HCT116 (cell line): ENCODE data around the gene UCN. TPM values are rescaled to one million over a fixed set of nuclear protein-coding genes. Genes with fewer than 3 reads are reported as not detected.

ENCODE experiments used
- ATAC-seq: fragments of 200-7000 bp; cut with Tn5 transposase; 2 replicates; pipeline ENCODE4 v1.9.1; 2020; ENCODE audit warnings: mild to moderate bottlenecking, moderate library complexity
- BruUV-seq: library from RNA; stranded (reverse); fragments of 400-500 nt; replicated peaks from 2 replicates; lab custom pipeline; 2021; lab: Mats Ljungman, UMichigan
- CTCF ChIA-PET: fragments of 300-600 bp; sonication (Branson Sonifier 250); formaldehyde crosslinking; loops from one replicate; lab custom pipeline; 2021; ENCODE audit warnings: antibody characterized with exemption; lab: Charles Lee
- POLR2A ChIA-PET: fragments of 300-600, 350-600 bp; sonication (Branson Sonifier 250); formaldehyde crosslinking; loops from one replicate; lab custom pipeline; 2021; ENCODE audit warnings: antibody characterized with exemption; lab: Charles Lee
- RAD21 ChIA-PET, 2 experiments: fragments of 300-600 bp; sonication (Branson Sonifier 250); formaldehyde crosslinking; loops; one replicate each; lab custom pipeline; 2023; ENCODE audit warnings: low total read pairs in 2 of 2; ENCODE audit not compliant: uncharacterized antibody in 2 of 2, unreplicated experiment in 2 of 2, low non-redundant PET in 1 of 2; lab: Charles Lee
- DNase-seq: peaks from one replicate; pipeline ENCODE4 v3.0.0-alpha.2; 2010; ENCODE audit warnings: low read depth, low spot score
- H2AFZ ChIP-seq: fragments of 200-600 bp; shearing (Covaris generic), sonication (generic); 2 replicates; pipeline ENCODE4 v1.6.1; 2017; ENCODE audit warnings: low read depth, mixed run types, mixed read lengths, antibody characterized with exemption, low read length; ENCODE audit not compliant: poor library complexity, severe bottlenecking
- H3K27ac ChIP-seq: 2 replicates; pipeline ENCODE4 v1.5.1; 2012; ENCODE audit warnings: low read depth, low read length
- H3K27me3 ChIP-seq: fragments of 200-600 bp; sonication (generic); 2 replicates; pipeline ENCODE4 v1.6.1; 2016; ENCODE audit warnings: mixed run types, low read length, mixed read lengths; ENCODE audit not compliant: insufficient read depth
- H3K36me3 ChIP-seq, 2 experiments: fragments of 200-500 bp in 1 of 2; fragments of 200-600 bp in 1 of 2; sonication (Bioruptor generic) in 1 of 2; sonication (generic) in 1 of 2; 2 replicates each; pipeline versions ENCODE4 v1.5.1 to v1.6.1; 2014 to 2016; ENCODE audit warnings: low read length in 2 of 2, inconsistent platforms in 1 of 2, mixed read lengths in 1 of 2, mixed run types in 1 of 2; ENCODE audit not compliant: insufficient read depth in 2 of 2, control insufficient read depth in 1 of 2
- H3K4me1 ChIP-seq, 2 experiments: fragments of 200-600 bp in 1 of 2; sonication (generic) in 1 of 2; 2 replicates each; pipeline versions ENCODE4 v1.5.1 to v1.6.1; 2012 to 2017; ENCODE audit warnings: low read length in 2 of 2, inconsistent platforms in 1 of 2, mild to moderate bottlenecking in 1 of 2, mixed read lengths in 1 of 2, mixed run types in 1 of 2, moderate library complexity in 1 of 2; ENCODE audit not compliant: insufficient read depth in 2 of 2, control insufficient read depth in 1 of 2
- H3K4me2 ChIP-seq: fragments of 200-600 bp; sonication (generic); 2 replicates; pipeline ENCODE4 v1.6.1; 2017; ENCODE audit warnings: mixed run types, low read length, mixed read lengths
- H3K4me3 ChIP-seq, 2 experiments: fragments of 200-600 bp in 1 of 2; sonication (generic) in 1 of 2; replicated peaks in 1 of 2; 2 replicates each; pipeline ENCODE4 v1.5.1; 2011 to 2016; ENCODE audit warnings: low read length in 2 of 2, control low read depth in 1 of 2, low read depth in 1 of 2, mild to moderate bottlenecking in 1 of 2, mixed read lengths in 1 of 2, mixed run types in 1 of 2
- H3K79me2 ChIP-seq: fragments of 200-600 bp; sonication (generic); 2 replicates; pipeline ENCODE4 v1.6.1; 2017; ENCODE audit warnings: mild to moderate bottlenecking, mixed run types, low read length, moderate library complexity, mixed read lengths; ENCODE audit not compliant: insufficient read depth
- H3K9ac ChIP-seq: fragments of 200-600 bp; sonication (generic); 2 replicates; pipeline ENCODE4 v1.6.1; 2016; ENCODE audit warnings: low read length, mixed read lengths
- H3K9me2 ChIP-seq: fragments of 200-600 bp; sonication (generic), shearing (Covaris generic); 2 replicates; pipeline ENCODE4 v1.6.1; 2017; ENCODE audit warnings: mixed run types, mild to moderate bottlenecking, moderate library complexity; ENCODE audit not compliant: insufficient read depth
- H3K9me3 ChIP-seq, 2 experiments: fragments of 200-500 bp in 1 of 2; fragments of 200-600 bp in 1 of 2; sonication (Bioruptor generic) in 1 of 2; sonication (generic) in 1 of 2; 2 replicates each; pipeline ENCODE4 v1.6.1; 2014 to 2017; ENCODE audit warnings: low read length in 2 of 2, mixed read lengths in 2 of 2, inconsistent platforms in 1 of 2, low read depth in 1 of 2, mild to moderate bottlenecking in 1 of 2, mixed run types in 1 of 2, moderate library complexity in 1 of 2; ENCODE audit not compliant: control insufficient read depth in 1 of 2, insufficient read depth in 1 of 2
- H4K20me1 ChIP-seq: fragments of 200-600 bp; sonication (generic), shearing (Covaris generic); 2 replicates; pipeline ENCODE4 v1.6.1; 2017; ENCODE audit warnings: mixed run types, mild to moderate bottlenecking, moderate library complexity; ENCODE audit not compliant: insufficient read depth
- FOSL1 ChIP-seq: IDR thresholded peaks from 2 replicates; pipeline ENCODE4 v1.6.1; 2012; ENCODE audit warnings: low read depth
- JUND ChIP-seq: IDR thresholded peaks from 2 replicates; pipeline ENCODE4 v1.6.1; 2012
- RAD21 ChIP-seq: IDR thresholded peaks from 2 replicates; pipeline ENCODE4 v1.6.1; 2012; ENCODE audit warnings: low read depth, mild to moderate bottlenecking
- YY1 ChIP-seq: IDR thresholded peaks from 2 replicates; pipeline ENCODE4 v1.6.1; 2011; ENCODE audit warnings: low read length, low read depth, moderate library complexity, mild to moderate bottlenecking; ENCODE audit not compliant: insufficient replicate concordance; ENCODE audit errors: extremely low read depth
- ZFX ChIP-seq: fragments of 450-650 bp; IDR thresholded peaks from 2 replicates; pipeline ENCODE4 v1.6.1; 2017
- ZNF274 ChIP-seq: fragments of 200-500 bp; sonication (Bioruptor generic); IDR thresholded peaks from 2 replicates; pipeline ENCODE4 v1.6.1; 2014; ENCODE audit warnings: mild to moderate bottlenecking, low read depth, low read length, inconsistent platforms
- intact Hi-C: fragments of 100-400 bp; cut with micrococcal nuclease; formaldehyde crosslinking; loops from 2 replicates; pipeline ENCODE4 v1.10.0; 2022
- total RNA-seq: library from RNA; stranded (reverse); gene quantifications from one replicate; pipeline ENCODE4 v1.2.1, GENCODE V29; 2021; ENCODE audit not compliant: unreplicated experiment
- TF ChIP-seq, protein P1 (sequence below): IDR thresholded peaks from 2 replicates; pipeline ENCODE4 v1.6.1; 2011; ENCODE audit warnings: mild to moderate bottlenecking, low read length, moderate library complexity; ENCODE audit not compliant: insufficient replicate concordance; ENCODE audit errors: extremely low read depth
- TF ChIP-seq, protein P2 (sequence below): IDR thresholded peaks from 2 replicates; pipeline ENCODE4 v1.6.1; 2012

The UCN gene
- total RNA-seq, 1 experiment from 2014 or later: 8.0 TPM

DNA sequence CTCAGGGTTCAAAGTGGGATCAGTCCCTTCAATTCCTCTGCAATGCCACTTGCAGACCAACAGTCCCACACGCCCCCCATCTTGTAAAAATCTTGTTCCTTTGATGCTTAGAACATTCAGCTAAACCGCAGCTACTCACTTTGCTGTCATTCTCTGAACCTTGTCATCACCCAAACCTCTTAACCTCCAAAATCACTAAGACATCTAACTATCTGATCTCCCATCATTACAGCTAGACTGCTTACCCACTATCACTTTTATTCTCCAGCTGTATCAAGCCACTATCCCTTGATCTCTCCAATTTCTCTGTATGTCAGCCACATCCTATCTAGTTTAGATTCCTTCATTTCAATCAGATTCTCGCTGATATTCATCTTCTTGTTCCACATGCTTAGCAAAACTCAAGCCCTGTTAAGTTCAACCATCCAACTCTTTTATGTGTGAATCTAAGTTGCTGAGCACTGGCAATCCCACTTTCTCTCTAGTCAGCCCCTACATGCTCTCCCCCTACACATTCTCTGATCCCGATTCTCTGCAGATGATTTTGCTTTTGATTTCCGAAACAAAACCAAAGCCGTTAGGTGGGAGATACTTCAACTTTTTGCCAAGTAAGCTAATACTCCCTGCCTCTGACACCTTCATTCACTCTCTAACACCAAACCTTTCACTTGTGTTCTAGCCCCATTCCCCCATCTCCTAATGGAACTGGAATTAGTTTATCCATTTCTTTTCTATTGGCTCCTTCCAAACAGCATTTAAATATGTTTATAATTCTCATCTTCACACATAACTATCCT, 43.8 kb upstream of the UCN start:
- no peak overlapping the region for H3K9ac ChIP-seq
- H3K4me3 ChIP-seq: no peak overlapping the region
- peaks cover 92% of the 10 kb centered on the region for H3K79me2 ChIP-seq
- no peak overlapping the region for H3K4me2 ChIP-seq
- BruUV-seq: no TSS peak
- ChIA-PET RAD21 (no interaction called here), CTCF (no interaction called here), POLR2A (interaction anchor here (0.8 kb wide), 1 partner anchor 16 kb away, joined by 3 read pairs; no protein-coding TSS in a partner anchor)
- H4K20me1 ChIP-seq: no peaks in the 10 kb centered on the region
- H3K27ac ChIP-seq: no peak overlapping the region
- no peak for DNase-seq
- no peak for TF ChIP-seq JUND
- H3K4me1 ChIP-seq: peaks cover 10 to 20% of the 10 kb centered on the region in 2 experiments
- no peaks in the 10 kb centered on the region for H3K9me2 ChIP-seq
- H2AFZ ChIP-seq: no peak overlapping the region
- intact Hi-C loops: no loop called here
- no peaks in the 10 kb centered on the region for H3K36me3 ChIP-seq
- ATAC-seq: no peak
- no peaks in the 10 kb centered on the region for H3K27me3 ChIP-seq
- H3K9me3 ChIP-seq: no peaks in the 10 kb centered on the region

DNA sequence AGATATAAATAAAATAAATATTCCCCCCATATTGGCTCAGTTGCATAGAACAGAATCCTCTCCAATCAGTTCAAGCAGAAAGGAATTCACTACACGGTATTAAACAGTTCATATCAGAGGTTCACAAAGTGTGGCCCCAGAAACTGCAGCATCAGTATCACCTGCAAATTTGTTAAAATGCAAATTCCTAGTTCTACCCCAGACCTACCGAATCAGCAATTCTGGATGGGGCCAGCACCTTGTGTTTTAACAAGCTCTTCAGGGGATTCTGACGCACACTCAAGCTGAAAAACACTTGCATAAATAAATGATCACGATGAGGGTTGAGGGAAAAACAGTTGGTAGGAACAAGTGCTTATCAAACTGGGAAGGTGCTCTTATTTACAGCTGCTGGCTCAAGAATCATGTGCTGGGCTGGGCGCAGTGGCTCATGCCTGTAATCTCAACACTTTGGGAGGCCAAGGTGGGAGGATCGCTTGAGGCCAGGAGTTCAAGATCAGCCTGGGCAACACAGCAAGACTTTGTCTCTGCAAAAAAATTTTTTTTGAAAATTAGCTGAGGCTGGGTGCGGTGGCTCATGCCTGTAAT, 42.0 kb upstream of the UCN start:
- Histone ChIP-seq H3K4me1 (peaks cover 8 to 13% of the 10 kb centered on the region in 2 experiments), H3K9ac (no peak overlapping the region), H3K9me2 (no peaks in the 10 kb centered on the region), H3K36me3 (no peaks in the 10 kb centered on the region), H2AFZ (no peak overlapping the region), H3K4me2 (no peak overlapping the region), H4K20me1 (no peaks in the 10 kb centered on the region), H3K79me2 (peaks cover 95% of the 10 kb centered on the region), H3K27me3 (no peaks in the 10 kb centered on the region), H3K27ac (no peak overlapping the region), H3K4me3 (no peak overlapping the region), H3K9me3 (no peaks in the 10 kb centered on the region)
- POLR2A ChIA-PET: no interaction called here
- ATAC-seq: no peak
- RAD21 ChIA-PET: no interaction called here
- TF ChIP-seq ZNF274 (no peak), JUND (no peak), ZFX (no peak), RAD21 (no peak), FOSL1 (no peak), YY1 (no peak)
- TF ChIP-seq, protein P1, sequence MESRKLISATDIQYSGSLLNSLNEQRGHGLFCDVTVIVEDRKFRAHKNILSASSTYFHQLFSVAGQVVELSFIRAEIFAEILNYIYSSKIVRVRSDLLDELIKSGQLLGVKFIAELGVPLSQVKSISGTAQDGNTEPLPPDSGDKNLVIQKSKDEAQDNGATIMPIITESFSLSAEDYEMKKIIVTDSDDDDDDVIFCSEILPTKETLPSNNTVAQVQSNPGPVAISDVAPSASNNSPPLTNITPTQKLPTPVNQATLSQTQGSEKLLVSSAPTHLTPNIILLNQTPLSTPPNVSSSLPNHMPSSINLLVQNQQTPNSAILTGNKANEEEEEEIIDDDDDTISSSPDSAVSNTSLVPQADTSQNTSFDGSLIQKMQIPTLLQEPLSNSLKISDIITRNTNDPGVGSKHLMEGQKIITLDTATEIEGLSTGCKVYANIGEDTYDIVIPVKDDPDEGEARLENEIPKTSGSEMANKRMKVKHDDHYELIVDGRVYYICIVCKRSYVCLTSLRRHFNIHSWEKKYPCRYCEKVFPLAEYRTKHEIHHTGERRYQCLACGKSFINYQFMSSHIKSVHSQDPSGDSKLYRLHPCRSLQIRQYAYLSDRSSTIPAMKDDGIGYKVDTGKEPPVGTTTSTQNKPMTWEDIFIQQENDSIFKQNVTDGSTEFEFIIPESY: no peak
- TF ChIP-seq, protein P2, sequence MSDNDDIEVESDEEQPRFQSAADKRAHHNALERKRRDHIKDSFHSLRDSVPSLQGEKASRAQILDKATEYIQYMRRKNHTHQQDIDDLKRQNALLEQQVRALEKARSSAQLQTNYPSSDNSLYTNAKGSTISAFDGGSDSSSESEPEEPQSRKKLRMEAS: no peak
- BruUV-seq: no TSS peak
- CTCF ChIA-PET: no interaction called here
- intact Hi-C loops: no loop called here
- no peak for DNase-seq
